ENCODE data around the gene TSR3. TPM values are rescaled to one million over a fixed set of nuclear protein-coding genes. Genes with fewer than 3 reads are reported as not detected.

The TSR3 gene
- total RNA-seq, 2 donors from 2014 or later: 64.9 to 67.4 TPM

GRCh38 chr16:1333854-1334700 is 17.6 kb downstream of the TSR3 start:
- Histone ChIP-seq H3K27ac (ENCODE audit: low read depth, low read length) (no peak overlapping the region), H3K4me3 (ENCODE audit: low read length) (no peak overlapping the region), H3K4me1 (ENCODE audit: control insufficient read depth, insufficient read depth, low read length) (peaks cover 11% of the 10 kb centered on the region), H3K9ac (ENCODE audit: extremely low read depth, low read length, poor library complexity, severe bottlenecking) (no peak overlapping the region), H3K36me3 (ENCODE audit: control insufficient read depth, insufficient read depth, low read length) (no peaks in the 10 kb centered on the region), H3K27me3 (ENCODE audit: control insufficient read depth, insufficient read depth, low read length, poor library complexity, severe bottlenecking) (peaks cover 45% of the 10 kb centered on the region), H3K9me3 (ENCODE audit: control insufficient read depth, low read length) (no peaks in the 10 kb centered on the region)
- Mint-ChIP-seq H3K36me3 (ENCODE audit: low read depth) (no peaks in the 10 kb centered on the region), H3K9me3 (peaks cover 2% of the 10 kb centered on the region), H3K27ac (no peak overlapping the region), H3K27me3 (ENCODE audit: insufficient read depth) (peaks cover 34% of the 10 kb centered on the region), H3K4me3 (peak overlapping the region; percentile 48), H3K4me1 (peaks cover 10% of the 10 kb centered on the region)
- WGBS, 2 experiments (ENCODE audit: insufficient coverage in 1 of 2, insufficient read length in 1 of 2): 5% methylated on average over 39 to 78 of the region's 78 CpGs
- TF ChIP-seq CTCF (conservative IDR thresholded peaks at IDR 0.05): no peak
- peak; percentile 68 for DNase-seq

GRCh38 chr16:1333149-1333812 is 18.4 kb downstream of the TSR3 start, which contains the start of gene BAIAP3:
Gene BAIAP3 (plus strand): TSS chr16:1333645. CDS start chr16:1338550, 4,905 bp downstream.
- no peaks in the 10 kb centered on the region for H3K36me3 ChIP-seq (ENCODE audit: control insufficient read depth, insufficient read depth, low read length)
- no peaks in the 10 kb centered on the region for H3K9me3 ChIP-seq (ENCODE audit: control insufficient read depth, low read length)
- TF ChIP-seq CTCF (conservative IDR thresholded peaks at IDR 0.05): no peak
- H3K27me3 ChIP-seq (ENCODE audit: control insufficient read depth, insufficient read depth, low read length, poor library complexity, severe bottlenecking): peaks cover 45% of the 10 kb centered on the region
- peak; percentile 87 for DNase-seq
- Mint-ChIP-seq H3K27ac (peak within 1 kb of the TSS; percentile 52), H3K9me3 (peaks cover 2% of the 10 kb centered on the region), H3K27me3 (ENCODE audit: insufficient read depth) (peaks cover 34% of the 10 kb centered on the region), H3K36me3 (ENCODE audit: low read depth) (no peaks in the 10 kb centered on the region), H3K4me3 (peak within 1 kb of the TSS; percentile 60), H3K4me1 (peaks cover 10% of the 10 kb centered on the region)
- H3K4me3 ChIP-seq (ENCODE audit: low read length): no peak within 1 kb of the TSS
- no peak within 1 kb of the TSS for H3K27ac ChIP-seq (ENCODE audit: low read depth, low read length)
- peaks cover 11% of the 10 kb centered on the region for H3K4me1 ChIP-seq (ENCODE audit: control insufficient read depth, insufficient read depth, low read length)
- H3K9ac ChIP-seq (ENCODE audit: extremely low read depth, low read length, poor library complexity, severe bottlenecking): peak within 1 kb of the TSS; percentile 69
- WGBS, 2 experiments (ENCODE audit: insufficient coverage in 1 of 2, insufficient read length in 1 of 2): 3 to 9% methylated on average over 19 to 83 of the region's 83 CpGs

- Histone ChIP-seq H3K9ac (ENCODE audit: extremely low read depth, low read length, poor library complexity, severe bottlenecking) (peak overlapping the region; percentile 69), H3K4me3 (ENCODE audit: low read length) (no peak overlapping the region), H3K9me3 (ENCODE audit: control insufficient read depth, low read length) (no peaks in the 10 kb centered on the region), H3K4me1 (ENCODE audit: control insufficient read depth, insufficient read depth, low read length) (peaks cover 11% of the 10 kb centered on the region), H3K27me3 (ENCODE audit: control insufficient read depth, insufficient read depth, low read length, poor library complexity, severe bottlenecking) (peaks cover 45% of the 10 kb centered on the region), H3K36me3 (ENCODE audit: control insufficient read depth, insufficient read depth, low read length) (no peaks in the 10 kb centered on the region), H3K27ac (ENCODE audit: low read depth, low read length) (no peak overlapping the region)
- Mint-ChIP-seq H3K4me3 (peak overlapping the region; percentile 60), H3K27ac (peak overlapping the region; percentile 52), H3K4me1 (peaks cover 10% of the 10 kb centered on the region), H3K36me3 (ENCODE audit: low read depth) (no peaks in the 10 kb centered on the region), H3K27me3 (ENCODE audit: insufficient read depth) (peaks cover 34% of the 10 kb centered on the region), H3K9me3 (peaks cover 2% of the 10 kb centered on the region)
- 26 to 32% methylated on average over 14 to 26 of the region's 26 CpGs for WGBS, 2 experiments (ENCODE audit: insufficient coverage in 1 of 2, insufficient read length in 1 of 2)
- no peak for TF ChIP-seq CTCF (conservative IDR thresholded peaks at IDR 0.05)
- no peak for DNase-seq
These were observed 19.0 kb downstream of the TSR3 start for GRCh38 chr16:1332618-1333148.

Measured in endodermal cell (in vitro differentiated cells).